GM18867 (cell line): ENCODE results near the gene TIA1.
"Not testable (repeated sequence)": the region's sequence is repeated elsewhere in the genome, so short reads cannot be mapped to it uniquely, and the experiment has no call there.

Experiments
- ATAC-seq: cut with Tn5 transposase; IDR thresholded peaks from one replicate; pipeline ENCODE4 v1.9.1; 2021; ENCODE audit warnings: mild to moderate bottlenecking, moderate library complexity; ENCODE audit not compliant: unreplicated experiment

Gene TIA1

DNA sequence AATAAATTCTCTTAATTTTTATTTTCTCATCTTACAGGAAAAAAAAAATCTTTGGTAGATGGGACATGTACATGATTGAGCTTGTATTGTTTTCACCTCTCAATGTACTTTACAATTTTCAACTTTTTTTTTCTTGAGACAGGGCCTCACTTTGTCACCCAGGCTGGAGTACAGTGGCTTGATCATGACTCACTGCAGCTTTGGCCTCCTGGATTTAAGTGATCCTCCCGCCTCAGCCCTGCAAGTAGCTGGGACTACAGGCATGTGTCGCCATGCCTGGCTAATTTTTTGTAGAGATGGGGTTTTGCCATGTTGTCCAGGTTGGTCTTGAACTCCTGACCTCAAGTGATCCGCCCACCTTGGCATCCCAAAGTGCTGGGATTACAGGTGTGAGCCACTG is 25.1 kb downstream of the TIA1 start:
- not testable (repeated sequence) for ATAC-seq

DNA sequence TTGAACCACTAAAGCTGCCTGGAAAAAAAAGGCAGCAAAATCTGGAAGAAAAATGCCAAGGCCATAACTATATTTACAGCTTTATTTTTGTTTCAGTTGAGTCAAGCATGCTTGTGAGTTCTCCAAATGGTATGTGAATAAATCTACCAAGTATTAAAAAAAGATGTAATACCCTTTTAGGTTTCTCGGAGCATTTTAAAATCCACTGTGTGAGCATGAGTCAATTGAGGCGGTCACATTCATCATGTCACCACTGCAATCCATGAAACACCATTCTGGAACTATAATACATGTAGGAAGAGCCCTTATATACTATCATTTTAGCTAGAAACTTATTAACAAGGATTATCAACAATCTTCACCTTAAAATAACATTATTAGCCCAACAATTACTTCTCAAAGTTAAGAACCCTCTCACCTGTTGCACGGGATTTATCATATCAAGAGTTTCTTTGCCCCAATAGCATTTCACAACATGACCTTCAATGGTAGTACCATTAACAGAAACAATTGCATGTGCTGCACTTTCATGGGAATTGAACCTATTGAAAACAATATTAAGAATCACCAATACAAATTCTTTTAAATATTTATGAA is 33.4 kb downstream of the TIA1 start:
- ATAC-seq = no peak

GRCh38 chr2:70214365-70214764 is 34.1 kb downstream of the TIA1 start:
- no peak for ATAC-seq

- ATAC-seq = no peak
Observed at GRCh38 chr2:70212298-70212932, 36.0 kb downstream of the TIA1 start.

- ATAC-seq = no peak
Observed at GRCh38 chr2:70211595-70211994, 36.8 kb downstream of the TIA1 start.

- no peak for ATAC-seq
Observed at GRCh38 chr2:70204452-70204851, 44.0 kb downstream of the TIA1 start.

DNA sequence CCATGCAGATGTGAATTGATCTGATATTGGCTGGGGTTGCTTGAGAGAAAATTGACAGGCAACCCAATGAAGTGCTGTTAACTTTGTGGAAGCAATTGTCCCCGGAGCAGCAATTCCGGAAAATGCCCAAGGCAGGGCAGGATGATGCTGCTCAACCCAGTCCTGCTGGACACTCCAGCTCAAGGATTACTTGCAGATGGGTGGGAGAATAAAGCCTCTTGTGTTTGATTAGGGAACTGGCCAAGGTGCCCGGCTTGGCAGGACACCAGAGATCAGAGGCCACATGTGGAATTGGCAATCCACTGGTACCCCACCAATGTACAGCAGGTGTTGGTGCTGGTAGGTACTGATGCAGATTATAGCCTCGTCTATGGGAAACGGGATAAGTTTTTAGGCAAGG is 45.3 kb downstream of the TIA1 start:
- no peak for ATAC-seq

GRCh38 chr2:70202236-70202806 is 46.1 kb downstream of the TIA1 start:
- no peak for ATAC-seq

DNA sequence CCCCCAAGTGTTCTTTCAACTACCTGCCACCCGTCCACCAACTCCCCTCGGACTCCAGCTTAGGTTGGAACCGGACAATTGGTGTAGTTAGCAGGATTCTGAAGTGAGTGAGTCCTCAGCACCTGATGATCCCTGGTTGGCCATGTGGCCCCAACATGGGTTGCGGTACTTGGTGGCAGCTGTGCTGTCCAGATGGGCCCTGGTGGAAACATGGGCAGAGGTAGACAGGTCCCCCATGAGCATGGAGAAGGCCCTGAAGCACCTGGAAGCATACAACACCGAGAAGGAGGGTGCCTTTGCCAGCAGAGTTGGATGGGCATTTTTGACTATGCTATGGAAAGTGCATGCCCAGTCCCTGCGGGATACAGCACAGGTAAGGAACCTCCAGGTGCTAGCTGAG is 46.6 kb downstream of the TIA1 start:
- ATAC-seq = no peak

- no peak for ATAC-seq
Observed at GRCh38 chr2:70201225-70201768, 47.1 kb downstream of the TIA1 start.

DNA sequence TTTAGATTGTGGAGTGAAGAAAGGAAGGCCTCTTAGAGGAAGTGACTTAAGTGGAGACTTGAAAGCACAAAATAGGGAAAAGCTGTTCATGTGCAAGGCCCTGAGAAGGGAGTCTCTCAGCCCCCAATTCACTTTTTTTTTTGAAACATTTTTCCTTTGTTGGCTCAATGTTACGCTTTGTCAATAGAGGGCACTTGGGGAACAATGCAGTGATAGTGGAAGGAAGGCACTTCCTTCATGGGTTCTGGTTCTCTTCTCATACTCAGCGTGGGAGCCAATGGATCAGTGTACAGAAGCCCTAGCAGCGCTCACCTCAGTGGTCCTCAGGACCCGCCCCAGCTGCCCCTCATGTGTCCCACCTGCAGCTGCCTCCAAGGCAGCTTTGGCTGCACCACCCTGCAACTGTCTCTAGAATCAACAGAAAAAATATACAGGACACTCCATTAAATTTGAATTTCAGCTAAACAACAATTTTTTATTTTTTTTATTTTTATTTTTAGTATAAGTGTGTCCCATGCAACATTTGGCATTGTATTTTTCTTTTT is 49.0 kb downstream of the TIA1 start:
- no peak for ATAC-seq

GRCh38 chr2:70192516-70192915 is 55.9 kb downstream of the TIA1 start:
- ATAC-seq = no peak

GRCh38 chr2:70191244-70191735 is 57.1 kb downstream of the TIA1 start:
- no peak for ATAC-seq

DNA sequence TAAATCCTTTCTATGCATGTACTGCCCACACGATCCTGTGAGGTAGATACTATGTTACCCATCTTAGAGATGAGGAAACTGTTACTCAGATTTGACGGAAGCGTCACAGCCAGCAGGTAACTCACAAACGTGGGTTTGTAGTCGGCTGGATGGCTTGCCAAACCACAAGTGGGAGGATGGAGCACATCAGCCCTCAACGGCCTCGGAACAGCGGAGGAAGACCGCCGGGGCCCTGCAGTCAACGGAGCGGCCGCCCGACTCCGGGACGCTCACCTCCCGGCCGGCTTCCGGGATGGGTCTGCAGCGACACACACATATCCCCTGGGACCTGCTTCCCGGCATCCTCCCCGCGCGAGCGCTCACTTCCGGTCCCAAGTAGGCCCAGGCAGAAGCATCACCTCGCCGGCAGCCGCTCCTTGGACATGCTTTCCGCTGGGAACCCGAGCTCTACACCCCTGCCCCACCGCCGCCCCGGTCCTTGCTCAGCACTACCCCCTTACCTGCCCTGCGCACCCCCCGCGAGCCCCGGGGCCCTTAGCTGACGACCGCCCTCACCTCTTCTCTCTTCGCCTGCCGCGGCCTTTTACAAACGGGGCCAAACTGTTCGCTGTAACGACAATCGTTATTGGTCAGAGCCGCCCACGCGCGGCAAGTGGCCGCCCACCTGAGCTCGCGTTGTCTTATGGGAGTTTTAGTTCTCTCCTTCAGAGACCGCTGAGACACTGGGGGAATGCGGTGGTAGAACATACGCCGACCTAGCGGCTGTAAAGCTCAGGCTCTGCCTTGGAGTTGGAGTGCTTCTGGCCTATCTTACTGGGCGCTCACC is 57.8 kb downstream of the TIA1 start, which contains the start of gene C2orf42:
C2orf42 (minus strand) TSS at position 602 of the 826 bp plus-strand sequence. CDS start 9,034 bp downstream, outside the sequence.
- ATAC-seq = peak; percentile 84

GRCh38 chr2:70188460-70188859 is 60.0 kb downstream of the TIA1 start:
- no peak for ATAC-seq

DNA sequence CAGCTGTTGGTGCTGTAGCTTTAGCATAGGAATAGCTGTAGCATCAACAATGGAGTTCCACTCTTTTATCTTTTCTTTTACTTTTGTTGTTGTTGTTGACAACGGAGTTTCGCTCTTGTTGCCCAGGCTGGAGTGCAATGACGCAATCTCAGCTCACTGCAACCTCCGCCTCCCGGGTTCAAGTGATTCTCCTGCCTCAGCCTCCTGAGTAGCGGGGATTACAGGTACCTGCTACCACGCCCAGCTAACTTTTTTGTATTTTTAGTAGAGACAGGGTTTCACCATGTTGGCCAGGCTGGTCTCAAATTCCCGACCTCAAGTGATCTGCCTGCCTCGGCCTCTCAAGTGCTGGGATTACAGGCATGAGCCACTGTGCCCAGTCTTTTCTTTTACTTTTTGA is 61.3 kb downstream of the TIA1 start:
- ATAC-seq = not testable (repeated sequence)

- ATAC-seq = no peak
Observed at GRCh38 chr2:70182689-70183088, 65.7 kb downstream of the TIA1 start.

DNA sequence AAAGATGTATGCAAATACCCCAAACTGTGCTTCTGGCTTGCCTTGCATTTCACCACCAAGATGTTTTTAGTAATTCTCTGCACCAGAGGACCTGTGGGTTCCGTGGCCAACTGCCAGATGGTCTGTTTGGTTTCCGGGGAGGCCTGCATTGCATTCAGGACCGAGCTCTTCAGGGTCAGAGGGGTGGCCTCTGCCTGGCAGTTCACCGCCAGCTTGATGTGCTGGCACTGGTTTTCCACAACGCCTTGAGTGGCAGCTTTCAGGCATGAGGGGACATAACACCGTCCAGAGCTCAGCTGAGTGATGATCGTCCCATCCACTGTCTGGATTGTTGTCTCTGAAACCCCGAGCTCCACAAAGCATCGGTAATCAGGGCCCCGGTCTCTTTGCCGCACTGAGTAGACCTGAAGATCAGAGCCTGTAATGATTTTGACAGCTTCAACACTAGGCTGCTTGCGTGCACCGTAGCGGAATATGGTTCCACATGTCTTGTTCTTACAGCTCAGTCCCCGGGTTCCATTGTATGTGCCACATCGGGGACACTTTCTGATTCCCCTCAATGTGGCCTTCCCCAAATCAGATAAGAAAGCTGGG is 67.0 kb downstream of the TIA1 start:
- ATAC-seq = peak; percentile 84

- no peak for ATAC-seq
Observed at GRCh38 chr2:70173520-70173919, 74.9 kb downstream of the TIA1 start.

- not testable (repeated sequence) for ATAC-seq
Observed at GRCh38 chr2:70169654-70170245, 78.7 kb downstream of the TIA1 start.
